GM13976 (cell line): ENCODE data around the gene METTL27.
"Not testable (repeated sequence)": the region's sequence is repeated elsewhere in the genome, so short reads cannot be mapped to it uniquely, and the experiment has no call there.

Source experiments
- DNase-seq: peaks from one replicate; pipeline ENCODE4 v3.0.0; 2012; ENCODE audit warnings: low spot score
- in situ Hi-C: fragments of 300-500 bp; cut with MboI; formaldehyde crosslinking; loops from one replicate; pipeline ENCODE4 v1.12.0; 2022; ENCODE audit warnings: low sequenced_read_pairs, mixed read lengths, inconsistent platforms; ENCODE audit not compliant: unreplicated experiment
- TF ChIP-seq, protein P1 (sequence below): IDR thresholded peaks from 2 replicates; pipeline ENCODE4 v1.5.1; 2012; ENCODE audit warnings: borderline replicate concordance, mild to moderate bottlenecking; ENCODE audit not compliant: insufficient read depth; ENCODE audit errors: extremely low read depth, missing control alignments, control extremely low read depth

Gene METTL27

DNA sequence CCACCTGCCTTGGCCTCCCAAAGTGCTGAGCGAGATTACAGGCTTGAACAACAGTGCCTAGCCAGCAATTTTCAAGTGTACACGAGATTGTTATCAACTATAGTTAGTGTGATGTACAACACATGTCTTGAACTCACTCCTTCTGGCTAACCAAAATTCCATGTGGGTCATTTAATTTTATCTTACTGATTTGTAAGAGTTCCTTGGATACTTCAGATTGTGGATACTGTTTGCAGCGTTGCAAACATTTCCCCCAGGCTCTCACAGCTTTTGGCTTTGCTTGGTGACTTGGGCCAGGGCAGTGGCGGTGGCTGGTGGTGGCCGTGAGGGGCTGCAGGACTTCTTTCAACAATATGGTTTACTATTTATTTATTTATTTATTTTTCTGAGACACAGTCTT, 10.2 kb upstream of the METTL27 start:
- DNase-seq, result no peak
- in situ Hi-C loops, result no loop called here
- TF ChIP-seq, protein P1, sequence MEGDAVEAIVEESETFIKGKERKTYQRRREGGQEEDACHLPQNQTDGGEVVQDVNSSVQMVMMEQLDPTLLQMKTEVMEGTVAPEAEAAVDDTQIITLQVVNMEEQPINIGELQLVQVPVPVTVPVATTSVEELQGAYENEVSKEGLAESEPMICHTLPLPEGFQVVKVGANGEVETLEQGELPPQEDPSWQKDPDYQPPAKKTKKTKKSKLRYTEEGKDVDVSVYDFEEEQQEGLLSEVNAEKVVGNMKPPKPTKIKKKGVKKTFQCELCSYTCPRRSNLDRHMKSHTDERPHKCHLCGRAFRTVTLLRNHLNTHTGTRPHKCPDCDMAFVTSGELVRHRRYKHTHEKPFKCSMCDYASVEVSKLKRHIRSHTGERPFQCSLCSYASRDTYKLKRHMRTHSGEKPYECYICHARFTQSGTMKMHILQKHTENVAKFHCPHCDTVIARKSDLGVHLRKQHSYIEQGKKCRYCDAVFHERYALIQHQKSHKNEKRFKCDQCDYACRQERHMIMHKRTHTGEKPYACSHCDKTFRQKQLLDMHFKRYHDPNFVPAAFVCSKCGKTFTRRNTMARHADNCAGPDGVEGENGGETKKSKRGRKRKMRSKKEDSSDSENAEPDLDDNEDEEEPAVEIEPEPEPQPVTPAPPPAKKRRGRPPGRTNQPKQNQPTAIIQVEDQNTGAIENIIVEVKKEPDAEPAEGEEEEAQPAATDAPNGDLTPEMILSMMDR, result no peak

DNA sequence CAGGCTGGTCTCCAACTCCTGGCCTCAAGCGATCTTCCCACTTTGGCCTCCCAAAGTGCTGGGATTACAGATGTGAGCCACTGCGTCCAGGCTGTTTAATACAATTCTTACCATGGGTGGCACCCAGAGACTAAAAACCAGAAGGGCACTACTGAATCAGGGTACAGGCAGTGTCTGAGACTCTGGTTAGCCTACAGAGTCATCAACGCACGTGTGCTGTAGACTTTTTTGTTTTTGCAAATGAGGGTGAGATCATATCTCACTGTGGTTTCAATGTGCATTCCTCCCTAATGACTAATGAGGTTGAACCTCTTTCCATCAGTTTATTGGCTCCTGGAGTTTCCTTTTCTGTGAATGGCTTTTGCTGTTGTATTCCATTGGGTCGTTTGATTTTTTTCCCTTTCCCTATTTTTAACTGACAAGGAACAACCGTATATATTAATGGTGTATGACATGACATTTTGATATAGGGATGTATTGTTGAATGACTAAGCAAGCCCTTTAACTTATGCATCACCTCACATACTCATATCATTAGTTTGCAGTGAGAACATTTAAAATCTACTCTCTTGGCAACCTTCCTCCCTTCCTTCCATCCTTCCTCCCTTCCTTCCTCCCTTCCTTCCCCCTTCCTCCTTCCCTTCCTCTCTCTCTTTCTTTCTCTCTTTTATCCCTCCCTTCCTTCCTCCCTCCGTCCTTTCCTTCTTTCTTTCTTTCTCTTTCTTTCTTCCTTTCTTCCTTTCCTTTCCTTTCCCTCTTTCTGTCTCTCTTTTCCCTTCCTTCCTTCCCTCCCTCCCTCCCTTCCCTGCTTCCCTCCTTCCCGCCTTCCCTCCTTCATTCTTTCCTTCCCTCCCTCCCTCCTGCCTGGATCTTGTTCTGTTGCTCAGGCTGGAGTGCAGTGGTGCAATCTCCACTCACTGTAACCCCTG, 9.4 kb upstream of the METTL27 start:
- TF ChIP-seq, protein P1, result no peak
- in situ Hi-C loops, result no loop called here
- peak; percentile 78 for DNase-seq

DNA sequence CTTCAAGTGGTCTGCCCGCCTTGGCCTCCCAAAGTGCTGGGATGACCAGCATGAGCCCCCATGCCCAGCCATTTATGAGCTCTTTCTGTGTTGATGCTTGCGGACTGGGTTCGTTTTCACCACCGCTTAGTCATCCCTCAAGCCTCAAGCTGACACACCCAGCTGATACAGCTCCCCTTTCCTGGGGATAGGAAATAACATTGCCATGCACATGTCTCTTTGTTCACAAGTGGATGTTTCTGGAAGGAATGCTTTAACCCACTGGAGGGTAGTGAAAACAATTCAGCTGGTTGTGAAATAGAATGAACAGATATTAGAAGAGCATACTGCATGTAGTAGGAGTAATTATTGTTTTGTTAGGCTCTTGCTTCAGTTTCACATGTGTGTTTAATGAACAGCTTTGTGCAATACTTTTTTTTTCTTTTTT, 8.5 kb upstream of the METTL27 start:
- no peak for DNase-seq
- TF ChIP-seq, protein P1, result no peak
- in situ Hi-C loops, result no loop called here

DNA sequence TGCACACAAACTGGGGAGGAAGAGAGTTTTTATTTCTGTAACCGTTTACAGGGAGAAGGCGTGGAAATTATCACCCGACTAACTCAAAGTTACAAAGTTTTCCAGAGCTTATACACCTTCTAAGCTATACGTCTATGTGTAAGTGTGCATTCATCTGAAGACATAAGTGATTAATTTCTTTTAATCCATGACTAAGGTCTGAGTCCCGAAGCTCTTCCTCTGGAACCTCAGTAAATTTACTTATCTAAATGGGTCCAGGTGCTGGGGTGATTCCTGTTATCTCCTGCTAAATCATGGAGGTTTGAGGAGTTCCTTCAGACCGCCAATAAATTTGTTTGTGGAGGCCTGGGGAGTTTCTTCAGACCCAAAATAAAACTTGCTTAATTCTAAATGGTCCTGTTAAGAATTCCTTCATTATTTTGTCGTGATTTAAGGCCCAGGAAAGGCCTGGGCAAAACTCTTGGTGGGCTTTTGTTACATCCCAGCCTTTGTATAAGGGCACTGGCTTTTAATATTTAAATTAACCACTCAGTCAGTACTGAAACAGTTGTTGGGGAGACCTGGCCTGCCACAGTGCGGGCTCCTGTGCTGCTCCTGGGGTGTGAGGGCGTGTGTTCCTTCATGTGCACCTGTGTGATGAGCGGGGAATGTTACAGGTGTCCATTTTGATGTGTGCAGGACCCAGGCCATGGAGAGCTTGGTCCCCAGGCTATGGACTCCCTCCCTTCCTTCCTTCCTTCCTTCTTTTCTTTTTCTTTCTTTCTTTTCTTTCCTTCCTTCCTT, 5.8 kb upstream of the METTL27 start:
- in situ Hi-C loops, result no loop called here
- no peak for DNase-seq
- TF ChIP-seq, protein P1, result no peak

DNA sequence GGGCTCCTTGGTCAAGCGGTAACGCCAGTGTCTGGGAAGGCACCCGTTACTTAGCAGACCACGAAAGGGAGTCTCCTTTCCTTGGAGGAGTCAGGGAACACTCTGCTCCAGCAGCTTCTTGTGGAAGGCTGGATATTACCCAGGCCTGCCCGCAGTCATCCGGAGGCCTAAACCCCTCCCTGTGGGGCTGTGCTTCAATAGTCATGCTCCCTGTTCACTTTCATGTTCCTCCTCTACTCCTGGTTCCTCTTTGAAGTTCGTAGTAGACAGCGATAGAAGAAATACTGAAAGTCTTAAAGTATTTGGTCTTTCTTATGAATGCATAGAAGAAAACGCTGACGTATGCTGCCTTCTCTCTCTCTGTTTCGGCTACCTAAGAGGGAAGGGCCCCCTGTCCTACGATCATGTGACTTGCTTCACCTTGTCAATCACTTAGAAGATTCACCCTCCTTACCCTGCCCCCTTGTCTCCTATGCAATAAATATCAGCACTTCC, 3.4 kb upstream of the METTL27 start:
- in situ Hi-C loops, DNase-seq: not testable (repeated sequence)

DNA sequence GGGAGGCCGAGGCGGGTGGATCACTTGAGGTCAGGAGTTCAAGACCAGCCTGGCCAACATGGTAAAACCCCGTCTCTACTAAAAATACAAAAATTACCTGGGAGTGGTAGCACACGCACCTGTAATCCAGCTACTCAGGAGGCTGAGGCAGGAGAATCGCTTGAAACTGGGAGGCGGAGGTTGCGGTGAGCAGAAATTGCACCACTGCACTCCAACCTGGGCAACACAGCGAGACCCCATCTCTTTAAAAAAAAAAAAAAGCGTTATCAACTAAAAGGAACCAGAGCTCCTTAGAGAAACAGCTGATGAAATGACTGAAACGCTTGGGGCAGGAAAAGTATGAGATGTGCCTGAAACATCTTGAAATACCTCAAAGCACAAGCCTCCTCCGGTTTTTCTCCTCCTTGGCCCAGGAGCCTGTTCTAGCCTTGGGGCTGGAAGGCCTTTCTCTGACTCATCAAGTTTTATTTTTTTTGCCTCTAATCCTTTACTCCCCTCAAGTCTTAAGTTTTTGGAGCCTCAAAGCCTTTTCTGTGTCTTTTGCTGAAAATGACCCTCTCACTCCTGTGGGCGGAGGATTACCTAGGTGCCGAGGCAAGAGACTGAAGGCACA, 2.6 kb upstream of the METTL27 start:
- TF ChIP-seq, protein P1, result no peak
- in situ Hi-C loops, result no loop called here
- DNase-seq, result no peak
